ENCODE data around the gene RNF135.

GRCh38 chr17:31048780-31049179, 77.9 kb downstream of the RNF135 start:
- TF ChIP-seq CTCF (IDR thresholded peaks at IDR 0.05) (no peak), POLR2A (IDR thresholded peaks at IDR 0.05) (no peak)
